ENCODE data around the gene KCTD3.

GRCh38 chr1:215606564-215607168 lies 39.6 kb downstream of the KCTD3 start:
- TF ChIP-seq CTCF (IDR thresholded peaks at IDR 0.05) (peak in 4 of 6 experiments; percentile 18 to 51 (median 46)), POLR2A (IDR thresholded peaks at IDR 0.05) (no peak)

Data from thyroid gland (tissue), 4 donors.